Measurements from ENCODE around the gene TEX35.
"Not testable (repeated sequence)": the region's sequence is repeated elsewhere in the genome, so short reads cannot be mapped to it uniquely, and the experiment has no call there.

The TEX35 gene

DNA sequence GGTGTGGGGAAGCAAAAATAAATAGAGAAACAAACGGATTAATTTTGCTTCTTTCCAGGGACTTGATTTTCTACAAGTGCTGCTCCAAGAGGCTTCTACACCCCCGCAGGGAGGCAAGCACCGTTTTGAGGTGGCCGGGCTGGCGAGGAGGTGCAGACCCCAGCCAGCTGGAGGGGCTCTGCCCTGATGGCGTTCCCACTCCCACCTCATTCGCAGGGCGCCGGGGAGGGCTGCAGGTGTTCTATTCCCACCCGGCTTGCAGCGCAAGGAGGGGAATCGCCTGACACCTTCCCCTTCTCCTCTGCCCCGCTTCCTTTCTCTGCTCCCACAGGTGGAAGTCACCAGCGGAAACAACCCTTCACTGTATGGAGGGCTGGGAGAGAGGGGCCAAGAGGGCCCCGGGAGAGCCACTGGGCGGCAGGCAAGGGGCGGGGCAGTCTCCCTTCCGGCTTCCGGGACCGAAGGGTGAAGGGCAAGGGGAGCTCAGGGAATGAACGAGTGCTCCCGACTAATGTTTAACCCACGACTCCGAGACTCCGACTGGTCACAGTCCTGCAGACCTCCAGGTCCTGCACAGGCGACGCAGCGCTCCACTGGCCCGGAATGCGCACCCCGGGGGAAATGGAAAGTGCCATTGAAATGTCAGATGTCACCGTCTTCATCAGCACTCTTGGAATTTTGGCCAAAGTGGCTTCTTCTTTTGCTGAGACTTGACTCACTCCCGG is 29.1 kb downstream of the TEX35 start:
- peak; percentile 79 for DNase-seq (ENCODE audit: low spot score)

DNA sequence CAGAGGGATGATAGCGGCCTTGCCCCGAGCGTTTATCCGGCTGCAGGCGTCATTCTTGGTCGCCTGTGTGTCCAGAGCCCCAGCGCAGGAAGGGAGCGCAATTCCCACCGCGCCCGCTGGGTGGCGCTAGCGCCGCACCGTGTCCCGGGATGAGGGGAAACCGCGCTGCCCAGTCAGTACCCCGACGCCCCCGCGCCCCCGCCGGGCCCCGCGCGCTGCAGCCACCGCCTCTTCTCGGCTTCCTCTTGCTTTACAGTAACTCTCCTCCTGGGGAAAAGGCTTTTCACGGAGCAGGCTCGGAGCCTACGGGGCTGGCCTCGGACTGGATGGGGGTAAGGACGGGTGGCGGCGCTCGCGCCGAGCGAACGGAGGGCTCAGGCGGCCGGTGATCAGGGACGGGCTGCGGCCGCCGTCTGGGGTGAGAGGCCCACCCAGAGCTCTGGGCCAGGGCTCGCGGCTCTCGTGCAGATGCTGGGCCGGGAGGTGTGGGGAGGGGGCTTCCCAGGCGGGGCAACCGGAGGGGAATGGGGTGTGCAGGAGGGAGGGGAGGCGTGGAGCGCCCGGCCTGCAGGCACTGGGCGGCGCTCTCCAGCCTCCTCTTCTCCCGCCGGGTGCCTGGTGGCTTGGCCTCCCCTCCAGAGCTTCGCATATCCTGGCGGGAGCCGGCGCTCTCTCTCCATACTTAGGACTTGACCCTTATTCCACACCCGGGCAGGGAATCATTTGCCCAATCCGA is 29.8 kb downstream of the TEX35 start:
- peak; percentile 79 for DNase-seq (ENCODE audit: low spot score)

DNA sequence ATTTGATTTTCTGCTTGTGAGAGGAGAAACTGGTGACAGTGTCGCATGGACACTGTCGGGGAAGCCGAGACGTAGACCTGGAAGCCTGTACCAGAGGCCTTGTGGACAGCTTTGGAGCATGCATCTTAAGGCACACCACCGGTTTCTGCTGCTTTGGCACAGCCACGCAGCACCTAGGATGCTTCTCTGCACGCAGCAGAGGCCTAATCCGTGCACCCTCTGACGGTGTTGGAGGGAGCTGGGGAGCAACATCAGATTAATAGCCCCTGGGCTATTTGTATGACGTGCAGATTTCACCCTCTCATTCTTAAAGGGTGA is 30.3 kb downstream of the TEX35 start:
- DNase-seq (ENCODE audit: low spot score), result no peak

DNA sequence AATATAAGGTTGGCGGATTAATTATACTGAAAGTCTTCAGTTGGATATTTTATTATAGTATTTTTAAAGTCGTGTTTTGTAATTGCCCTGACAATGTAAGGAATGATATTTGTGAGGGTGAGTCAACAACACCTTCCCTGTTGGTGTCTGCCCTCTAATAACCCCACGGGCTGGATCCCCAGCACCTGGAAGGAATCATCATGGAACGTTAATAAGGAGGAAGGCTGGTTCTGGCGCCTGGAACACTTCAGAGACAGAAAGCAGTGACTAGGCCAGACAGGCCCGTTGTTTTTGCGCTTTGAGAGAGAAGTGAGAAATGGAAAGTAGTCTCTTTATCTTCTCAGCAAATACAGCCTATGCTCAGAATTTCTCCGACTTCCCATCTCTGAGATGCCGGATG is 31.6 kb downstream of the TEX35 start:
- no peak for DNase-seq (ENCODE audit: low spot score)

DNA sequence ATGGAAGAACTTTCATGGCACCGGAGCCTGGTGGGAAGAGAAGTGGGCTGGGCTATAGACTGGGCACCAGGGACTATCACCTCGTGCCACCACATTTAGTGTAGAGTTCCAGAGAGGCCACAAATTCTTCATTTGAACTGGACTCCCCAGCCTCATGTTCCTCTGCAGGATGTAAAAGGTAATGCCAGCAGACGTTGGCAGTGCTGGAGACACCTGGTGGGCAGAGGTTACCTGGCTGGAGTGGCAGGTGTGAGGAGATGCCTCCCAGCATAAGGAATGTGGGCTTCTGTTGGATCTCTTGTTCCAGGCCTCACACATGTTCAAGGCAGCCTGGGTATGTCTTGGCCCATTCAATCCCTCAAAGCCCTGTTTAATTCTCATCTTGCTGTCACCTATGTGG is 35.2 kb downstream of the TEX35 start:
- no peak for DNase-seq (ENCODE audit: low spot score)

DNA sequence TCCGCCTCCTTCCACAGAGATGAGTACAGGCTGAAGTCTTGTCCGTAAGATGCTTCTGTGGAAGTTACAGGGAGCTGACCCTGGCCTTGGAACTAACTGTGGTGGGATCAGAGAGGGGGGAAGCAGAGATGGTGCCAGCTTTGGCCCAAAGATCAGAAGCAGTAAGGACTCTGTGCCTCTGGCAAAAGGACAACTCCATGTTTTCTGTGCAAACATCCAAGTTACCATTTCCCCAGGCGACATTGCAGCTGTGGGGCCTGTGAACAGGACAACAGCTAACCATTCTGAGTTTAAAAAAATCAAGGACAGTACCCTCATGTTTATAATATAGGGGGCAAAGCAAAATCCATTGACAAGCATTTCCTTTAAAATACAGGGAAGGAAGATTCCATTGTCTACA is 38.4 kb downstream of the TEX35 start:
- no peak for DNase-seq (ENCODE audit: low spot score)

DNA sequence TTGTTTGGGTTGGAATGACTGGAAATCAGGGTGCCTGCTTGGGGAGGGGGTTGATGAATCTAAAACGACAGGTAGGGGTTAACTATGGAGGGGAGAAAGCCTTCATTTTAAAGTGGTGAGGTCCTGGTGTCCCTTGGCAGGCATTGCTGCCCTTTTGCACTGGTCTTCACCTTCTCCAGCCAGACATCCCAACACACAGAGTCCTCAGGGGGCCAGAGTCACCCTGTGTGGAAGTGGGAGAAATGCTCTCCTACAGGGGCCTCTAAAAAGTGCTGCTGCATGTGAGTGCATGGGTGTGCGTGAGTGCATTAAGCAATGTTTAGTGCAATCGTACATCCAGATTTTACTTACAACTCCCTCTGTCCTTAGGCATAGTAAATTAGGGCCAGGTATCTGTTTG is 39.0 kb downstream of the TEX35 start:
- DNase-seq (ENCODE audit: low spot score), result no peak

DNA sequence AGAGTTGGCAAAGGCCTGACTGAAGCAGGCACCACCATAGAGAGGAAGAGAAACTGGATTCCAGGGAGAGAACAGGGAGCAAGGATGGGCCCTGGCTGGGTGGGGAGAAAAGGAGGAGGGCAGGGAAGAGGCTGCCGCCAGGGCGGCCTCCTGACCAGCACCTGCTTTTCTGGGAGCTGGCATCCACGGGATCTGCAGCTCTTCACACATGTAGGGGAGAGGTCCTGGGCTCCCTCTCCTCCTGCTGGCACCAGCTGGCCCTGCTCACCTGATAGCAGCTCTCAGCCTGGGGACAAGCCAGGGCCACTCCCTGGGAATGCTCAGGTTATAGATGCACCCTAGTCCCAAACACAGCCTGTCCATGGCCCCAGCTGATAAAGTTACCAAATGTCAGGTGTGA is 39.9 kb downstream of the TEX35 start:
- no peak for DNase-seq (ENCODE audit: low spot score)

DNA sequence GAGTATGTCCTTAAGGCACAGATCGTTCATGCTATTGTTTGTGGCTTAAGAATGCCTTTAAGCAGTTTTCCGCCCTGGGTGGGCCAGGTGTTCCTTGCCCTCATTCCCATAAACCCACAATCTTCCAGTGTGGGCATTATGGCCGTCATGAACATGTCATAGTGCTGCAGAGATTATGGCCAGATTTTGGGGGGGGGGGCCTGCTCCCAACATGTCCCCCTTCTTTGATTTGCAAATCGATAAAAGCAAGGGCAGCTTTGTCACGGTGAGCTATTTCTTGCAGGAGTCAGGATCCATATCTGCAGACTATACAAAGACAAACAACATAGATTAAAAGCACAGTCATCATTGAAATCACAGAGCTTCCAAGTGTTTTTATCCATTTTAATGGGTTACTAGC is 41.4 kb downstream of the TEX35 start:
- not testable (repeated sequence) for DNase-seq (ENCODE audit: low spot score)

DNA sequence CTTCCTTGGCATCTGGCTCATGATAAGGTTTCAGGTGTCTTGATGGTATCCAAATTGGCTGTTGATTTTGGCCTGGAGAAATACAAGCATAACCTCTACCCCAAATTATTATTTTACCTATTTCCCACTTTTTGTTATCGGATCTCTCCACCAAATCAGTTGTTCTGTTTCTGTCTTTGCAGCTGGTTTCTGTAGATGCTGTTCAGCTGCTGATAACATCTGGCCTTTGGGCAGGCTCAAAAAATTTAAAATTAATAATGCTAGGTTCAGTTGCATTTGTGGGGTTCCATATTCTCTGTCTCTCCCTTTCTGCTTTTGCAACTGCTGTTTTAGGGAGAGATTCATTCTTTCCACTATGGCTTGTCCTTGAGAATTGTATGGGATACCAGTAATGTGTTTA is 42.7 kb downstream of the TEX35 start:
- DNase-seq (ENCODE audit: low spot score), result not testable (repeated sequence)

DNA sequence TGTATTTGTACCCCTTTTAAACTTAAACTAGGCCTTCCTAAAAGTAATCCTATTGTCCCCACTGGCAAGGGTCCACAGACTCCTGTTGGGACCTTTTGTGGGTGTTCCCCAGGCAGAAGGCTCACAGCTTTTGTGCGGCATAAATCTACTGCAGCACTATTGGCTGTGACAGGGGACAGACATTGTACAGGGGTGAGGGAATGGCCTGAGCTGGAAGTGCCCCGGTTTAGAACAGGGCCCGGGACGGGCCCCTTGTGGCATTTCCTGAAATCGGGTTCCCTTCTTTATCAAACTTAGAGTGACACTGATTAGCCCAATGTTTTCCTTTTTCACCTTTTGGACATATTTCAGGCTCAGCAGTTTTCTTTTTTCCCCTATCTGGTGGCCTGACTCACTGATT is 45.9 kb downstream of the TEX35 start:
- not testable (repeated sequence) for DNase-seq (ENCODE audit: low spot score)

DNA sequence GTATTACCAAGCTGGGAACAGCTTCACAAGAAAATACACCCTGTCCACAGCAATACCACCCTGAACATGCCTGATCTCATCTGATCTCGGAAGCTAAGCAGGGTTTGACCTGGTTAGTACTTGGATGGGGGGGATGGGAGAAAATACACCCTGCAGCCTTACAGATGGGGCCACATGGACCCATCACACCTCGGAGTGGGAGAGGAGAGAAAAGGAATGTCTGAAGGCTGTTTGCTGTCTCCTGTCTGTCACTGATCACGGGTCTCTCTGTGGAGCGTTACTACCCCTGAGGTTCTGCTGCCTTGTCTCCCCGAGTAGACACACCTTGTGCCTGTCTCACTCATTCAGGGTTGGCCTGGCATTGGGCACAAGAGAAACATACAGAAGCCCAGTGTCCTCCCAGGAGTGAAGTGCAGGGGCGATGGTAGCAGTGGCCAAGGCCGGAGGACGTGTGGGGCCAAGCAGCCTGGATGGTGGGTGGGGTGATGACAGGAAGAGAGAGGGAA is 48.0 kb downstream of the TEX35 start:
- no peak for DNase-seq (ENCODE audit: low spot score)

DNA sequence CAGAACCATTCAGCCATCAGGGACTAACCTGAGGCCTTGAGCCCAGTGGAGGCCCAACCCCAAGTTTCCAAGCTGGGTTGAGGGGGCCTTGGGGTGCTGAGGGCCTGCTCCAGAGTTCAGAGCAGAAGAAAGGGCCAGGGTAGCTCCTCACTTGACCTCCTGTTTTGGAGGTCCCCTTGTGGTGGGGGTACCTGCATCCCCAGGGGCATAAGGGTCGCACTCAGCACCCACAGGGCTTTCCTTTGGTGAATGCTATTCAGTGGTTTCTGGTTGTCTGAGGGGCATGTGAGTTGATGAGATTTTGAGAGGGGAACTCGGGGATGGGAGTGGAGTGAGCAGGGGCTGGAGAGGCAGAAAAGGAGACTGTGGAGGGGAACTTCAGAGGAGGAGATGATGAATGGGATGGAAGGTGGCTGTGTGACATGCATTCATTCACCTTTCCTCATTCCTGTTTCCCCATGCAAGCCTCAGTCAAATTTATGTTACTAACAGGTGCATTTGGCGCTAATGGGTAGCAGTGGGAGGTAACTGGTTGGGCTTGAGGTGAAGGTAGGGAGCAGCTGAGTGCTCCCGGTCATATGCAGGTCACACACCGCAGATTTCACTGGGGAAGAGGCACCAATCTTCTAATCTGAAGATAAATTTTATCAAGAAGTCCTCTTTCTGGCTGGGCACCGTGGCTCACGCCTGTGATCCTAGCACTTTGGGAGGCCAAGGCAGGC is 50.4 kb downstream of the TEX35 start:
- no peak for DNase-seq (ENCODE audit: low spot score)

DNA sequence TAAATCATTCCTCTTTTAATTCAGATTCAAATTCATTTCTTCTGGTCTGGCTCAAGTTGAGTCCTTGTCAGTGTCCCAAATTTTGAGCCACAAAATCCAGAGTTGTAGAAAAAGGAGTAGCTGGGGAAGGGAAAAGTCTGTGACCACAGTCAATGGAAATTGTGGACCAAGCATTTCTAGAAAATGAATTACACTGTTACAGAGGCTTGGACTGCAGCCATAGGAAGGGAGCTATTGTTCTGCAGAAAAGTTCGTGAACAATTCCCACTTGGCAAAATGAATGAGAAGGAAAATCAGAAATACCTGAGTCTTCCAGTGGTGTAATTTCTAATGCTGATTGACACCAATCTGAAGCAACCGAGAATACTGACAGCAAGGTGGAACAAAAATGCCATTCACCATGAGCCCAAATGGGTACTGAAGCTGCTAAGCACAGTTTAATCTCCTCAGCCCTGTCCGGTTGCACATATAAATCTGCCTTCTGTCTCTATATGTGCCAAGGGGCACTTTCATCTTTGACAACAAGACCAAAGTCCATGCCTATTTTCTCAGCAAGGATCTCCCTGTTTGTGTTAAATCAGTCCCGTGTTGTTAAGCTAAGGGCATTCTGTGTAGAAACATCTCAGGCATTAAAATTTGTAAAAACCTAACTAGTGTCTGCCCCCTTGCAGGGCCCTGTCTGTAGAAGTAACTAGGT is 51.3 kb downstream of the TEX35 start:
- DNase-seq (ENCODE audit: low spot score), result no peak

DNA sequence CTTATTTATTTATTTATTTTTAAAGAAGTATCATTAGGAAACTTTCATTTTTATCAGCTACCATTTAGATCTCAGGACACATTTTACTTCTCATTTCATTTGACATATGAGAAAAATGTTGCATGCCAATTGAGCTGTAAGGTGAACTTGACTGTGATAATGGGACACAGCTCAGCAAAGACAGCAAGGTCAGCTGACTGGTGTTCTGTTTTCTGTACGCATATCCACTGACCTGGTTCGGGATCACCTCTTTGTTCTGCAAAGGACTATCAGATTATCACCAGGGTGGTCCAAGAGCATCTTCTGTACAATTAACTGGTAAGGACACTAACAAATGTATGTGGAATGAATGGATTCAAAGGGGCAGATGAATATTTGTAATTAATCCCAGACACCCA is 51.9 kb downstream of the TEX35 start:
- DNase-seq (ENCODE audit: low spot score), result no peak

DNA sequence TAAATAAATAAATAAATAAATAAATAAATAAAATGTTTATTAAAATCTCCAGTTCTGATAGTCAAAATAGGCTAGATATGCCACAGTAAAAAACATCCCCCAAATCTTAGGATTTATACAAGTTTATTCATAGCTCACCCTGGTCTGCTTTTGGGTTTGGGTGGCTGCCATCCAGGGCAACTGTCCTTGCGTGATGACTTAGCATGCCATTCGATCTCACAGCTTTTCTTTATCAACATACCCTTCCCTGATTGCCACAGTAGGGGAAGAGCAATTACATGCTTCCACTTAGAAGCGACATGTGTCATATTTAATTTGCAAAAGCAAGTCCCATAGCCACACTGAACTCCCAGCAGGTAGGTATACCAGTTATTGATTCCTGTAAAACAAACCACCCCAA is 52.7 kb downstream of the TEX35 start:
- no peak for DNase-seq (ENCODE audit: low spot score)

DNA sequence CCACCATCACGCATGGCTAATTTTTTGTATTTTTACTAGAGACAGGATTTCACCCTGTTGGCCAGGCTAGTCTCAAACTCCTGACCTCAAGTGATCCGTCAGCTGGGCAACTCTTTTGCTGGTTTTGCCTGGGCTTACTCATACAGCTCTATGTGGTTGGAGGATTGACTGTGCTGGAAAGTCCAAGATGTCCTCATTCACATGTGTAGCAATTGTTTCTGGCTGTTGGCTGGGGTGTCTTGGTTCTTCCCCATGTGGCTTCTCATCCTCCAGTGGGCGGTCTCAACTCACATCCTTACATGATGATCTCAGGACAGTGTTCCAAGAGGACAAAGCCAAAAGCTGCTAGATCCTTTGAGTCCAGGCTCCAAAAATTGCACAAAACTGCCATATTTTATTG is 53.3 kb downstream of the TEX35 start:
- DNase-seq (ENCODE audit: low spot score), result no peak

DNA sequence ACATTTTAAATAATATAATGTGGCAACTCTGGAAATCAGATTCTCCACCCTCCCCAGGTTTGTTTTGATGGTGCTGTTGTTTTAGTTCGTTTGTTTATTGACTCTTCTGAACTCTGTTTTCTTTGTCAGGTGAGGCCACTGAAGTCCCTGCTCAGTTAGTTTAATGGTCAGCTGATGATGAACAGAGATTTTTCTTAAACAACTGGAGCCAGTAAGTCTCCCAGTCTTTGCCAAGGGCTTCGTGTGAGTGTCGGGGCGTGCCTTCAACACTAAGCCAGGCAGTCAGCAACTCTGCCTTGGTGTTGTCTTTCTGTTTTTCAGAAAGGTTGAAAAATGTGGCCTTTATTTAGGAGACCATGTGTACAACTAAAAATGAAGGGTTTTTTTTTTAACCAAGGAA is 58.9 kb downstream of the TEX35 start:
- no peak for DNase-seq (ENCODE audit: low spot score)
